NOMO-1 treated with dmso at 0.1 percent for 144 hours (cell line): Measurements from ENCODE around the gene OGDH.
"Not testable (repeated sequence)": the region's sequence is repeated elsewhere in the genome, so short reads cannot be mapped to it uniquely, and the experiment has no call there.

Experiments
- DNase-seq: peaks from one replicate; lab custom pipeline; 2025; ENCODE audit not compliant: unreplicated experiment; lab: John Stamatoyannopoulos, UW

OGDH gene

DNA sequence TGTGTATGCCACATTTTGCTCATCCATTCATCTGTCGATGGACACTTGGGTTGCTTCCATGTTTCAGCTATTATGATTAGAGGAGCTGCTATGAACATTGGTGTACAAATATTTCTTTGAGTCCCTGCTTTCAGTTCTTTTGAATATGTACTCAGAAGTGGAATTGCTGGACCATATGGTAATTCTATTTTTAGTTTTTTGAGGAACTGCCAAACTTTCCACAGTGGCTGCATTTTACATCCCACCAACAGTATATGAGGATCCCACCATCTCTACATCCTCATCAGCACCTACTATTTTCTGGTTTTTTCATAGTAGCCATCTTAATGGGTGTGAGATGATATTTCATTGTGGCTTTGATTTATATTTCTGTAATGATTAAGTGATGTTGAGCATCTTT lies 97.5 kb downstream of the OGDH start:
- no peak for DNase-seq

DNA sequence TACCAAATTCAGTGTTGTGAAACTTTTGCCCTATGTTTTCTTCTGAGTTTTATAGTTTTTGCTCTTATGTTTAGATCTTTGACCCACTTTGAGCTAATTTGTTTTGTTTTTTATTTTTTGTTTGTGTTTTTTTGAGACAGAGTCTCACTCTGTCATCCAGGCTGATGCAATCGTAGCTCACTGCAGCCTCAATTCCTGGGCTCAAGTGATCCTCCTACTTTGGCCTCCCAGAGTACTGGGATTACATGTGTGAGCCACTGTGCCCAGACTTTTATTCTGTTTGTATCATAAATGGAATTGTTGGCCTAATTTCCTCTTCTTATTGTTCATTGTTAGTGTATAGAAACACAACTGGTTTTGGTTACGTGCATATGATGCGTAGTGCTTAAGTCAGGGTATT lies 99.0 kb downstream of the OGDH start:
- no peak for DNase-seq

DNA sequence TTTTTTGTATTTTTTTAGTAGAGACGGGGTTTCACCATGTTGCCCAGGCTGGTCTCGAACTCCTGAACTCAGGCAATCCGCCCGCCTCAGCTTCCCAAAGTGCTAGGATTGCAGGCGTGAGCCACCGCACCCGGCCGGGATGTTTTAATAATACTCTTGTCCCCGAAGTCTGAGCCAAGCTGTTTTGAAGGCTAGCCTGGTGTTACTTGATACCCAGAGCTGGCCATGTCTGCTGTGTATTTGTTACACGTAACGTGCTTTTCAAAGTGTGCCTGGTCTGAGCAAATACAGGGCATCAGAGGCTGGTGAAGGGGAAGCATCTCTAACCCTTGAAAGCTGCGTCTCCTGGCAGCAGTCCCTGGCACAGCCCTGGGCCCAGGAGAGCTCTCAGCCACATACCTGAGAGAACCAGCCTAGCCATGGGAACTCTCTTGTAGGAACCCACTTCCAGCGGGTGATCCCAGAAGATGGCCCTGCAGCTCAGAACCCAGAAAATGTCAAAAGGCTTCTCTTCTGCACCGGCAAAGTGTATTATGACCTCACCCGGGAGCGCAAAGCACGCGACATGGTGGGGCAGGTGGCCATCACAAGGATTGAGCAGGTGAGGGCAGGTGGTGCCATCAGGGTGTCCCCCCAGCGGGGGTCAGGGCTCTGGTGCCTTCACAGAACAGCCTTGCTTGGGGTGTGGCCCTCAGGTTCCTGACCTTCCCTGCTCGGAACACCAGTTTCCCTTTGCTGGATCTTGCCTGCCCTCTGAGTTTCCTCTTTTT lies 100.5 kb downstream of the OGDH start:
- no peak for DNase-seq

DNA sequence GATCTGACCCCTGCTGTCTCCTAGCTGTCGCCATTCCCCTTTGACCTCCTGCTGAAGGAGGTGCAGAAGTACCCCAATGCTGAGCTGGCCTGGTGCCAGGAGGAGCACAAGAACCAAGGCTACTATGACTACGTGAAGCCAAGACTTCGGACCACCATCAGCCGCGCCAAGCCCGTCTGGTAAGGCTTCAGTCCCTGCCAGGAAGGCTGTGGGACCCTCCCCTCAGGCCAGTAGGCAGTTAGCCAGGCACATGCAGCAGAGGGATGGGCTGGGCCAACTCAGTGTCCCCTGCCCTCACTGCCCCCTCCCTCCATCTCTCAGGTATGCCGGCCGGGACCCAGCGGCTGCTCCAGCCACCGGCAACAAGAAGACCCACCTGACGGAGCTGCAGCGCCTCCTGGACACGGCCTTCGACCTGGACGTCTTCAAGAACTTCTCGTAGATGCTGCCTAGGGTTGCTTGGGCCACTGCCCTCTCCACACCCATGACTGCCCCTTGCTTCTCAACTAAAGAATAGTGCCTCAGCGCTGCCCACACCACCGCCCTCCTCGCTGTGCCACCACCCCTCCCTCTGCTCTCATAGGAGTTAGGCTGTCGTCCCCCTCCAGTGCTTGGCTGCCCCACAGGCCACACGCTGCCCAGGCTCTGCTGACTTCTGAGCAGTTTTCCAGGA lies 101.3 kb downstream of the OGDH start:
- DNase-seq = no peak

DNA sequence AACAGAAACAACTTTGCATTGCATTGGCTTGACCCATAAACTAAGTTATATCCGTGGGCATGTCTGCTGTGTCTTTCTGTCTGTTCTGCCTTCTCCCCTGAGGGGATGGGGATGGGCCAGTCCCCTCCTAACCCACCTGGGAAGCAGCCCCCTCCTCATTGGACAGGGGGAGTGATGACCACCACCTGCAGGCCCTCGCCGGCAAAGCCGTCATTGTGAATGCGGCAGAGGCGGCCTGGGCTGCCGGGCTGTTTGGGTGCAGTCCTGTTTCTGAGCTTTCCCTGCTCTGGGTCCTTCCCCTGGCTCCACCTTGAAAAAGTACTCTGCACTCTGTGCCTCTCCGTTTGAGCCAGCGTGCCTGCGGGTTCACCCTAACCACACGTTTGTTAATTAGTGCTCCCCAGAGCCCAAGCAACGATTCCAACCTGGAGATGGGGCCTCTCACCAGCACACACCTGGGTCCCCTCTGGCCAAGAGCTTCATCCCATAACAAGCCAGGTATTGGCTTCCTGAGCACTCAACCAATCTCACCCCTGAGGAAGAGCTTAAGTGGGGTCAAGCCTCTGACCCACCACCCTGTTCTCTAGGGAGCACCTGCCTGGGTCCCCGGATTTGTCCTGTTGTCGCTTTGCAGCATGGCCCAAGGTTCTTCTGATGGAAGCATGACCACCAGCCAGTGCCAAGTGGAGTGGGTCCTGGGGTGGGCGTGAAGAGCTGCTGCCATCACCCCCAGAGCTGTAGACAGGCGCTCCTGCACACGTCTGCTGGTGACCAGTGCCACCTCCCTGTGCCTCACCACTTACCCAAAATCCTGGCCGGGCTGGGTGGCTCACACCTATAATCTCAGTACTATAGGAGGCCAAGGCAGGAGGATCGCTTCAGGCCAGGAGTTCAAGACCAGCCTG lies 102.8 kb downstream of the OGDH start:
- no peak for DNase-seq

DNA sequence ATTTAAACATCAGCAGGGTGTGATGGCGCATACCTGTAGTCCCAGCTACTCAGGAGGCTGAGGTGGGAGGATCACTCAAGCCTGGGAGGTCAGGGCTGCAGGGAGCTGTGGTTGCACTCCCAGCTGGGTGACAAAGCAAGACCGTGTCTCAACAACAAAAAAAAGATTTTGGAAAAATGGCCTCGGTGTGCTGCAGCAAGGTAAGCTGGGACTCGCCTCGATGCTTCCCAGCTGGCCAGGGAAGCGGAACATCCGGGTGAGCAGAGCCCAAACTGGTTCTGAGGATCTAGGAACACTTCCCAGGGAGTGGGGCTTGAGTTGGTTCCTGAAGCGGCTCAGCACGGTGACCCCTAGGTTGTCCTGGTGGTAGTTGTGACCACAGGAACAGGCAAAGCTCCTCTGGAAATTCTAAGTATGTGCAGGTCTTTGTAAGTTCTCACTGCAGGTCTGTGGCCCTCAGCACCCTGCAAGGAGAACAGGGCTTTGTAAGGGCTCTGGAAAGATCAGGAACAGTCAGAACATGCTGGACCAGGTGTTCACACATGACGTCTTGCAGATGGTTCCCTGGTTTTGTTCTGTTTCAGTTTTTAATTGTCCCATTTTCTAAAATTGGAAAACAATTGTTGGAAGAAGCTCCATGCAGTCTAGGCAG lies 103.6 kb downstream of the OGDH start:
- no peak for DNase-seq

DNA sequence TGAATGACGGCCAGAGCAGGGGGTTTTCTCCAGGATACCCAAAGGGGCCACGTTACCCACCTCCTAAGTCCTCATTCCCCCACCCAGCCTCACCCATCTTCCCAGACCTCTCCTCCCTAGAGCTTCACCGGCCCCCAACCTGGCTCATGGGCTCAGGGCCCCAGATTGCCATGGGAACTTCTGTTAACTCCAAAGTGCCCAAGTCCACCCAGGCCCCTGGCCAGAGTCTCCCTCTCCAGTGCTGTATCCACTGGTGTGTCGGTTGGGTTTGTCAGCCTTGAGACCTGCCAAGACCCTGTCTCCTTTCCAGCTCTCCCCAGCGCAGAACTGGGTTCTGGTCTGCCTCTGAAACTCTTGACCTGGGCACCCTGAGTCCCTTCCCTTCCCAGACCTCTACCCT lies 105.1 kb downstream of the OGDH start:
- DNase-seq = no peak

DNA sequence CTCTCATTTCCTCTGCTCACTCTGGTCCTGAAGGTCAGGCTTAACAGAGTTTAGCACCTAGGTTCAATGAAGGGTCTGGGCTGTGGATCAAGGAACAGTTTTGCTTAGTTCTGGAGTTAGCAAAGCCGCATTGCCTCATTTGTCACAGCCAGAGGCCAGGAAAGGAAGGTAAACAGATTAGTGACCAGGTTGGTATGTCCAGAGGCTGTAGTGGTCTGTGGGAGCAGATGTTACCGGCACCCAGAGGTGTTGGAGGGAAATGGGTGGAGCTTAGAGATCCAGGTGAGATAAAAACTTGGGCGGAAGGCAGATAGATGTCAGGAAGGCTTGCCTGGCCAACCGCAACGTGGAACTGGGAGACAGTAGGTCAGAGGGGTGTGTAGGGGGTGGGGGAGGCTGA lies 105.6 kb downstream of the OGDH start:
- DNase-seq = no peak

DNA sequence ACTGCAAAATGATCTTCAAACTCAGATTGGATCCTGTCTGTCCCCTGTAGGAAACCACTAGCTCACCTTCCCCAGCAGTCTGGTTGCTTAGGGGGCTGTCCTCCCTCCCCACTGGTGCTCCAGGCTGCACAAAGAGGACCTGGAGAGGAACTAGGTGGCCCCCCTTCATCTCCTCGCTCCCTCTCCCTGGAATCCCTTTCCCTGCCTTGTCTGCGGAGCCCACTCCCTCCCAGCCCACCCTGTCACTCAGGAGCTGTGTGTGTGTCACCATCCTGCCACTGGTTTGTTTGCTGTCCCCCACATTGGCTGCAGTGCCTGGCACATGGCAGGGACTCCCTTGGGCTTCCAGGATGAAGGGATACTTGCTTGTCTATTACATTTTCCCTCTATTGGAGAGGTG lies 106.7 kb downstream of the OGDH start:
- no peak for DNase-seq

DNA sequence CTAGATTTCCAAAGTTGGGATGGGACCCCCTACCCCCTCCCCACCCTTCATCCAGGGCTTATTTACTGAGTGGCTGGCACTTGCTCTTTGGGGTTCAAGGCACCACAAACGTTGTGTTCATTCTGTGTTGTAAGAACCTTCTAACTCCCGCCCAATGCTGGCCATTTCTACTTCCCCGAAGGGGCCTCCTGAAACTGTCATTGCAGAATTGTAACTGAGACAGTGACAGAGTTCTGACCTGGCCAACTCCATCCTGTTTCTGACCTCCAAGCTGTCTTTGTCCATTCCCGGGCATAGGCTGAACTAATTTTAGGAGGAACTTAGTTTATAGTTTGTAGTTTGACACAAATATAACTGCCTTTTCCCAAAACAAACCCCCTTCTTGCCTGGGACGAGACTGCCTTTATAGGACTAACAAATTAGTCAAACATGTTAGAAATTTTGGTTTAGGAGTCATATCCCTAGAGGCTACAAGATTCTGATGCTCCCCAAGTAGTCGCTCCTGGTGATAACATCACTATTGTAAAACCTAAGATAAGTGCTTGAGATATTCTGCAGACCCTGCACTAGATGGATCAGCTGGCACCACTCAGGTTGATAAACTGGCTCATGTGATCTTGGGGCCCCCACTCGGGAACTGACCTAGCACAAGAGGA lies 107.4 kb downstream of the OGDH start:
- DNase-seq = peak; percentile 6

DNA sequence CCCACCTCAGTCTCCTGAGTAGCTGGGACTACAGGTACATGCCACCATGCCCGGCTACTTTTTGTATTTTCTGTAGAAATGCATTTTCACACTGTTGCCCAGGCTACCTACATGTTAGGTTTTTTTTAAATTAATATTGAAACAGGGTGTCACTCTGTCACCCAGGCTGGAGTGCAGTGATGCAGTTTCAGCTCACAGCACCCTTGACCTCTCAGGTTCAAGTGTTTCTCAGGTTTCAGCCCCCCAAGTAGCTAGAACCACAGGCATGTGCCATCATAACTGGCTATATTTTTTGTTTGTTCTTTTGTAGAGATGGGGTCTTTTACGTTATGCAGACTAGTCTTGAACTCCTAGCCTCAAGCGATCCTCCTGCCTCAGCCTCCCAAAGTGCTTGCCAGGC lies 109.8 kb downstream of the OGDH start:
- DNase-seq = no peak

DNA sequence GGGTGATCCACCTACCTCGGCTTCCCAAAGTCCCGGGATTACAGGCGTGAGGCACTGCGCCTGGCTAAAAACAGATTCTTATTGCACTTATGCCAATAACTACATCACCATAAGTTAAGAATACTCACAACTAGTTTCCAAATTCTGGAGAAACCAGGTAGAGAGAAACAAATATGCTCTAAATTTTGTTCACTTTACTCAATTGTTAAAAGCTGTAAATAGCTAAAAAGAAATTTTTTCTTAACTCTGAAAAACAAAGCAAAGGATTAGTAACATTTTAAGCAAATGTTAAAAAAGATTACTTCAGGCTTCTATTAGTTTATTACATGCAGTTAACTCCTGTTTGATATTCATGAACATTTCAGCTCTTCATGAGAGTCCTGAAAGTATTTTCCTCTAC lies 113.9 kb downstream of the OGDH start:
- DNase-seq = no peak

DNA sequence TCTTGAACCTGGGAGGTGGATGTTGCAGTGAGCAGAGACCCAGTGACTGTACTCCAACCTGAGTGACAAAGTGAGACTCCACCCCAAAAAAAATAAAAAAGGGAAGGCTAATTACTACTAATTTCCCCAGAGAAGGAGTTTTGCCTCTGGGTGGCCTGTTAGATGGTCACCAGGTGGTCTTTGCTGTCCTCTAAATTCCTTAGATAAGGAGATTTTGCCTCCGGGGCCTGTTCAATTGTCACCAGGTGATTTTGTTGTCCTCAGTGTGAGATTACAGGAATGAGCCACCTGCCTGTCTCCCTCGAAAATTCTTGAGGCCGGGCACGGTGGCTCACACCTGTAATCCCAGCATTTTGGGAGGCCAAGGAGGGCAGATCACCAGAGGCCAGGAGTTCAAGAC lies 117.8 kb downstream of the OGDH start:
- DNase-seq = no peak

DNA sequence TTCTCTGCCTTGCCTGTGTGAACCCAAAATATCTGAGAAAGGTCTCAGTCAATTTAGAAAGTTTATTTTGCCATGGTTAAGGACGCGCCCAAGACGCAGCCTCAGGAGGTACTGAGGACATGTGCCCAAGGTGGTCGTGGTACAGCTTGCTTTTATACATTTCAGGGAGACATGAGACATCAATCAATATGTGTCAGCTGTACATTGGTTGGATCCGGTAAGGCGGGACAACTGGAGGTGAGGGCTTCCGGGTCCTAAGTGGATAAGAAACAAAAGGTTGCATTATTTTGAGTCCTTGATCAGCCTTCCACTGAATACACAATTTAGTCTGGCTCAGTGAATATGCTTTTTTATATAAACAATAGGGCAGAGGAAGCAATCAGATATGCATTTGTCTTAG lies 119.8 kb downstream of the OGDH start:
- not testable (repeated sequence) for DNase-seq

DNA sequence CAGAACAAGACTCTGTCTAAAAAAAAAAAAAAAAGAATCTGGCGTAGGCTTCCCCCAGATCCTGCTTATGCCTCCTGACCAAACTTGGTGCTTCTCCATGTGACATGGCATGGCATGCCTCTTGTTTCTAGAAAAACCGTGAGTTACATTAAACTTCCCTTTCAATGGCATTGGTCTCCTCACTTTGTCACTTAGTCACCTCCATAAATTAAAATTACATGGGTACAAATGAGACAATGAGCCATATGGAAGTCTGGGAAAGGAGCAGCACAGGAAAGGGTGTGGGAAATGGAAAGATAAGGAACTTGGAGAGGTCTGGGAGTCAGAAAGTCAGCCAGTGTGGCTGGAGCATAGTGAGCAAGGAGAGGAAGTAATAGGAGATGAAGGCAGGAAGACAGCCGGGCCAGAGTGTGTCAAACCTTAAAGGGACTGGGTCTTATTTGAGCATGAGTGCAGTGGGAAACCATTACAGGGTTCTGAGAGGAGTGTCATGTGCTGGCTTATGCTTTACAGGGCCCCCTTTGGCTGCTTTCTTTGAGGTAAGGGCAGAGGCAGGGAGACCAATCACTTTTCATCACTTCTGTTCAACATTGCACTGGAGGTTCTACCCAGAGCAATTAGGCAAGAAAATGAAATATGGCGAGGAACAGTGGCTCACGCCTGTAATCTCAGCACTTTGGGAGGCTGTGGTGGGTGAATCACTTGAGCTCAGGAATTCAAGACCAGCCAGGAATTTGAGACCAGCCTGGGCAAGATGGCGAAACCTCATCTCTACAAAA lies 120.9 kb downstream of the OGDH start:
- DNase-seq = no peak

DNA sequence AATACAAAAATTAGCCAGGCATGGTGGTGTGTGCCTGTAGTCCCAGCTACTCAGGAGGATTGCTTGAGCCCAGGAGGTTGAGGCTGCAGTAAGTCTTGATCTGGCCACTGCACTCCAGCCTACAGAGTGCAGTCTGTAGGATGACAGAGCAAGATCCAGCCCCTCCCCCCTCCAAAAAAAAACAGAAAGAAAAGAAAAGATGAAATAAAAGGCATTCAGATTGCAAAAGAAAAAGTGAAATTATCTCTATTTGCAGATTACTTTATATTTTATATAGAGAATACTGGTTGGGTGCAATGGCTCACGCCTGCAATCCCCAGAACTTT lies 121.5 kb downstream of the OGDH start:
- no peak for DNase-seq

DNA sequence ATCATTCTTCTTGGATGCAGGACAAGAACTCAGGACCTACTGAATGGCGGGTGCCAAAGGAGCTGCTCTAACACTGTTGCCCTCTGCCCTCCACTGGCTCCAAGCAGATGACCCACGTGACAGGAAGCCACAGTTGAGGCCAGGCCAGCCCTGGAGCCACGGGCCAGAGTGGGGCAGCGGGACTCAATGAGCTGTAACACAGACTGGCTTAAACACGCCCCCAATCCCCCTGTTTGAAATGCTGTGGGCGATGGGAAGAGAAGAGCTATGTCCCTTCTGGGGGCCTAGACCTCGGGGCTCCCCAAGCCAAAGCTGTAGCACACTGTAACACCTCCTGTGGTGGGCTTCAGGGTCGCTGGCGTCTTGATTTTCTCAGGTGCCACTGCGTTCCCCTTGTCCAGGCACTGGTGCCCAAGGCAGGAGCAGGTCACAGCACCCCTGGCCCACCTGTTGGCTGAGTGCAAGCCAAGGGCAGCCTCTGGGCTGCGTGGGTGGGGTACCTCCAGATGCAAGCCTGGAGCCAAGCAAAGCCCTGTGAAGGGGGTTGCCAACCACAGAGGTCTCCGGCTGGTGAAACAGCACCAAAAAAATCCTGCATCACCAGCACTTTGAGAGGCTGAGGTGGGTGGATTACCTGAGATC lies 123.6 kb downstream of the OGDH start:
- DNase-seq = no peak

DNA sequence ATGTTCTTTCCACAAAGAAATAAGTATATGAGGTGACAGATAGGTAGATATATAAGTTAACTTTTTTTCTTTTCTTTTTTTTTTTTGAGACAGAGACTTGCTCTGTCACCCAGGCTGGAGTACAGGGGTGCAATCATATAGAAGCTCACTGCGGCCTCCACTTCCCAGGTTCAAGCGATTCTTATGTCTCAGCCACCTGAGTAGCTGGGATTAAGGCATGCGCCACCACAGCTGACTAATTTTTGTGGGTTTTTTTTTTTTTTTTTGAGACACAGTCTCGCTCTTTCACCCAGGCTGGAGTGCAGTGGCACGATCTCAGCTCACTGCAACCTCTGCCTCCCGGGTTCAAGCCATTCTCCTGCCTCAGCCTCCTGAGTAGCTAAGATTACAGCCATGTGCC lies 126.5 kb downstream of the OGDH start:
- DNase-seq = not testable (repeated sequence)

DNA sequence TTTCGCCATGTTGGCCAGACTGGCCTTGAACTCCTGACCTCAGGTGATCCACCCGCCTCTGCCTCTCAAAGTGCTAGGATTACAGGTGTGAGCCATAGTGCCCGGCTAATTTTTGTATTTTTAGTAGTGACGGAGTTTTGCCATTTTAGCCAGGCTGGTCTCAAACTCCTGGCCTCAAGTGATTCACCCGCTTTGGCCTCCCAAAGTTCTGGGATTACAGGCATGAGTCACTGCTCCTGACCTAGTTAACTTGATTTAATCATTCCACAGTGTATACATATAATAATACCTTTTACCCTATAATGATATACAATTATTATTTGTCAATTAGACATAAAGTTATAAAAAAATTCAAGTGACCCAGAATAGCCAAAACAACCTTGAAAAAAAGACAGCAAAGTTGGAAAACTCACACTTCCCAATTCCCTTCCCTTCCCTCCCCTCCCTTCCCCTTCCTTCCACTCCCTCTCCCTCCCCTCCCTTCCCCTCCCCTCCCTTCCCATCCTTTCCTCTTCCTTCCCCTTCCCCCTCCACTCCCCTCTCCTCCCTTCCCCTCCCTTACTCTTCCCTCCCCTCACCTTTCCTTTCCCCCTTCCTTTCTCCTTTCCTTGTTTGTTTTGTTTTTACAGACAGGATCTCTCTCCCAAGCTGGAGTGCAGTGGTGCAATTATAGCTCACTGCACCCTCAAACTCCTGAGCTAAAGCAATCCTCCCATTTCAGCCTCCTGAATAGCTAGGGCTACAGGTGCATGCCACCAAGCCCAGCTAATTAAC lies 127.5 kb downstream of the OGDH start:
- DNase-seq = no peak
